GM06990 (cell line): Measurements from ENCODE around the gene ASB18.

Experiments
- DNase-seq: peaks from one replicate; pipeline ENCODE4 v3.0.0-alpha.2; 2011; ENCODE audit not compliant: insufficient read length; ENCODE audit errors: extremely low read depth
- H3K27me3 ChIP-seq: replicated peaks from 2 replicates; pipeline ENCODE4 v1.6.0; 2011; ENCODE audit warnings: low read length; ENCODE audit not compliant: control insufficient read depth, insufficient read depth
- H3K36me3 ChIP-seq: 2 replicates; pipeline ENCODE4 v1.5.1; 2011; ENCODE audit warnings: low read length; ENCODE audit not compliant: control insufficient read depth, insufficient read depth
- H3K4me3 ChIP-seq: replicated peaks from 2 replicates; pipeline ENCODE4 v1.5.1; 2011; ENCODE audit warnings: low read depth, mild to moderate bottlenecking, control low read depth, low read length
- TF ChIP-seq, protein P1 (sequence below): IDR thresholded peaks from 2 replicates; pipeline ENCODE4 v1.5.1; 2011; ENCODE audit warnings: low read length, control low read depth, mild to moderate bottlenecking, inconsistent platforms; ENCODE audit not compliant: insufficient read depth, poor library complexity, severe bottlenecking

ASB18 gene

DNA sequence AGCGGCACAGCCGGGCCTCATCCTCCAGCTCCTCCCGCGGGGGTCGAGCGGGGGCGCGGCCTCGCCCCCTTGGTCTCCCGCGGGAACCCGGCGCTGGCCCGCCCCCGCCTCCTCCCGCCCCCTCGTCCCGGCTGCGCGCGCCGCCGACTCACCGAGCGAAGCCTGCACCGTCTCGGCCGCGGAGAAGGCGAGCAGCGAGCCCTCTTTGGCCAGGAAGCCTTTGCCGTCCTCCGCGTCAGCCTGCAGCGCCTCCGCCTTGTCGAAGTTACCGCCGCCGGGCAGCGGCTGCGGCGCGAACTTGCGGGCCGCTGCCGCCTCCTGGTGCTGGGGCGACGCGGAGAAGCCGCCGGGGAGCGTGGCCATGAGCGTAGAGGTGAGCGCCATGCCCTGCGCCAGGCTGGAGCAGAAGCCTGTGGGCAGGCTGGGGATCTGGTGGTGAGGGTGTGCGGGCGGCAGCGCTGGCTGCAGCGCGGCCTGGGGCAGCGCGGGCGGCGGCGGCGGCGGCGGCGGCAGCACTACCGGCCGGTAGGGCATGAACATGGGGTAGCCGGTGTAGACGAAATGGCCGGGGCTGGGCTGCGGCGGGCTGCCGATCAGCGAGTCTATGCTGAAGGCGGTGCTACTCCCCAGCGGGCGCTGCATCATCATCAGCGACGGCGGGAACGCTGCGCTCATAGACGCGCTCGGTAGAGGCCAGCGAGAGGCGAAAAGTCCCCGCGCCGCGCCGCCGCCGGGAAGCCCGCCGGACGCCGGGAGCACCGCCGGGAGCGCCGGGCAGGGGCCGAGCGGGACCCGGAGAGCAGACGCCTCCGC is 96.7 kb downstream of the ASB18 start:
- Histone ChIP-seq H3K36me3 (no peaks in the 10 kb centered on the region), H3K27me3 (peaks cover 1% of the 10 kb centered on the region; the same call in 1 of the 2 replicates), H3K4me3 (no peak overlapping the region)
- TF ChIP-seq, protein P1, sequence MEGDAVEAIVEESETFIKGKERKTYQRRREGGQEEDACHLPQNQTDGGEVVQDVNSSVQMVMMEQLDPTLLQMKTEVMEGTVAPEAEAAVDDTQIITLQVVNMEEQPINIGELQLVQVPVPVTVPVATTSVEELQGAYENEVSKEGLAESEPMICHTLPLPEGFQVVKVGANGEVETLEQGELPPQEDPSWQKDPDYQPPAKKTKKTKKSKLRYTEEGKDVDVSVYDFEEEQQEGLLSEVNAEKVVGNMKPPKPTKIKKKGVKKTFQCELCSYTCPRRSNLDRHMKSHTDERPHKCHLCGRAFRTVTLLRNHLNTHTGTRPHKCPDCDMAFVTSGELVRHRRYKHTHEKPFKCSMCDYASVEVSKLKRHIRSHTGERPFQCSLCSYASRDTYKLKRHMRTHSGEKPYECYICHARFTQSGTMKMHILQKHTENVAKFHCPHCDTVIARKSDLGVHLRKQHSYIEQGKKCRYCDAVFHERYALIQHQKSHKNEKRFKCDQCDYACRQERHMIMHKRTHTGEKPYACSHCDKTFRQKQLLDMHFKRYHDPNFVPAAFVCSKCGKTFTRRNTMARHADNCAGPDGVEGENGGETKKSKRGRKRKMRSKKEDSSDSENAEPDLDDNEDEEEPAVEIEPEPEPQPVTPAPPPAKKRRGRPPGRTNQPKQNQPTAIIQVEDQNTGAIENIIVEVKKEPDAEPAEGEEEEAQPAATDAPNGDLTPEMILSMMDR: no peak
- no peak for DNase-seq

DNA sequence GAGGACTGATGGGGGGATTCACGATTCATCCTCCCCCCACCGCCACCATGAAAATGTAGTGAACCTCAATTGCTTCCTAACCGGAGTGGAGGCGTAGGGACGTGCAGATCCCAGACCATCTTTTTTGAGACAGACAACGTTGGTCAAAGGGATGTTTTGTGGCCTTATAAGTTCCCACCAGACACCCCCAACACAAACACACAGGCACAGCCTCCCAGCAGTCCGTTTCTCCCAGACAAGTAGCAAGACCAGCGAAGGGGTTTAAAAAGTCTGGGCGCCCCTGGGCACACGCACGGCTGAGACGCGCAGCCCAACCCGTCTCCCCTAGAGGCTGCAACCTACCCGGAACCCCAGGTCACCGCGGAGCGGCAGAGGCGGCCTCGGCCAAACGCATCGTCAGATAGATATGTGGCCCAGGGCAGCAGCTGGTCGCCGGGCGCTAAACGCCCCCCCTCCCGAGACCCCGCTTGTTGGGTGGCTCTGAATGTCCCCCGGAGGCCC is 97.4 kb downstream of the ASB18 start:
- Histone ChIP-seq H3K27me3 (peaks cover 1% of the 10 kb centered on the region), H3K36me3 (no peaks in the 10 kb centered on the region), H3K4me3 (no peak overlapping the region)
- TF ChIP-seq, protein P1: no peak
- no peak for DNase-seq

DNA sequence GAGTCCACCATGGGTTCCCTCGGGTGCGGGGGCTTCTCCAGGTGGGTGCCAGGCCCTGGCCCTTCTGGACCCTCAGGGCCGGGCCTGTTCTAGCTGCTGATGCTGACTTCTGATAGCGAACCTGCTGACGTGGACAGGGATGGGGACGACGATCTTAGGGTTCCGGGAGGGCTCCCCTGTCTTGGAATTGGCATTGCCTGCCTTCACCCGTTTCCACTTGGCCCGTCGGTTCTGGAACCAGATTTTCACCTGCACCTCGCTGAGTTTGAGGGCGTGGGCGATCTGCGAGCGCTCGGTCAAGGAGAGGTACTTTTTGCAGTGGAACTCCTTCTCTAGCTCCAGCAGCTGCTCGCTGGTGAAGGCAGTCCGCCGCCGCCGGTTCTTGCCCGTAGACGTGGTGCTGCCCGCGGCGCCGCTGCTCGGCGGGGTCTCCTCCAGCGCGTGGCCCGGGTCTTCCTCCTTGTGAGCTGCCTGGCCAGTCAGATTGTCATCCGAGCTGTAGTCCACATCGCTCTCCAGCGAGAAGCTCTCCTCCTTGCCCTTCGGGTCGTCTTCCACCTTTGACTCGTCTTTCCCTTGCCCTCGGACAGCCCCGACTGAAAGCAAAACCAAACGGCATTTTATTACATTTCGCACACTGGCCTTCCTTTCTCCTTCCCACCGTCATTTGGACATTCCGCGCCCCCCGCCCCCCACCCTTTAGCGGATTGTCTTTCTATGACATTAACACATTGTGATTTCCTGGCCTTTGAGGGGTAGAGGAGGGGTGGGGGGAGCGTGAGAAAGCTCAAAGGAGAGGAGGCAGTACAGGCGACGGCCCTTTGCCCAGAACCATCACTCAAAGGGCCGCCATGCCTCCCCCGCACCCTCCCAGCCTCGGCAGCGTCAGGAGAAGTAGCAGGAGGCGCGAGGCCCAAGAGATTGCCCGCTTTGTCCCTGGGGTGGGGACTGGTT is 98.1 kb downstream of the ASB18 start:
- TF ChIP-seq, protein P1: no peak
- H3K36me3 ChIP-seq: no peaks in the 10 kb centered on the region
- no peak overlapping the region for H3K4me3 ChIP-seq
- no peak for DNase-seq
- H3K27me3 ChIP-seq: peaks cover 1% of the 10 kb centered on the region

DNA sequence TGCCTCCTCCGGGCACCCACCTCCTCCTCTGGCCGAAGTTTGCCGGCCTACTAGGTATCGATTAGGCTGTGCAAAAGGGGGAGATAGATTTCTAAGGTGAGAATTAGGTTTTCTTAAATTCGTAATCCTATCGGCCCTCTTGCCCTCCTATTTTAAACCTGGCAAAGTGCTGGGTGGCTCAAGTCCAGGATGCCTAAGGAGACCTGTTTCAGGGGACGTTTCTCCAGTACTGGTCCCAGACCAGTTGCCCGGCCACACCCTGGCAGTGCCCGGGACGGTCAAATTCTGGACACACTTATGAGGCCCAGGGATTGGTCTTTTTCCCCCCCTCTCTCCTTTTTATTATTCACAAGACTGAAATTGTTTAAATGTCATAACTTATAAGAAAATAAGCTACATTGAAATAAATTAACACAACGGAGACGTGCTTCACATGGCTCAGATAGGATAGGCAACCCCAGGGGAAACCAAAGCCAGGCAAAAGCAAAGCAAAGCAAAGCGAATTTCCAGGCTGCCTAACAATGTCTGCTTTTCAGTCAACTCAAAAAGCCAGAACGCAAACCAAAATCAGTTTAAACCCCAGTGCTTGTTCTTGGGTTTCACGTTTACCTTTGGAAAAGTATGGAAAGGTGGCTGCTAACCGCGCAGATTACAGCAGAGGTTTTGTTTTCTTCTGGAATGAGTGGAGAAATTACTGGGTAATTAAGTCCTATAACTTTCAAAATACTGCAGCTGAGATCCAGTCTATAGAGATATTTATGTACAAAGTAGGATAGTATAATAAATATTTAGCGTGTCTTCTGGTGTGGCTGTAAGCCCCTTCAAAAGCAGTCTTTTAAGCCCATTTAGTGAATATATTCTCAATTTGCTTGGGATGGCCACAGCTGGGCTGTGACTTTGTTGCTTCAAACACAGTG is 99.0 kb downstream of the ASB18 start:
- DNase-seq: no peak
- TF ChIP-seq, protein P1: no peak
- Histone ChIP-seq H3K27me3 (peaks cover 1% of the 10 kb centered on the region), H3K4me3 (no peak overlapping the region), H3K36me3 (no peaks in the 10 kb centered on the region)

DNA sequence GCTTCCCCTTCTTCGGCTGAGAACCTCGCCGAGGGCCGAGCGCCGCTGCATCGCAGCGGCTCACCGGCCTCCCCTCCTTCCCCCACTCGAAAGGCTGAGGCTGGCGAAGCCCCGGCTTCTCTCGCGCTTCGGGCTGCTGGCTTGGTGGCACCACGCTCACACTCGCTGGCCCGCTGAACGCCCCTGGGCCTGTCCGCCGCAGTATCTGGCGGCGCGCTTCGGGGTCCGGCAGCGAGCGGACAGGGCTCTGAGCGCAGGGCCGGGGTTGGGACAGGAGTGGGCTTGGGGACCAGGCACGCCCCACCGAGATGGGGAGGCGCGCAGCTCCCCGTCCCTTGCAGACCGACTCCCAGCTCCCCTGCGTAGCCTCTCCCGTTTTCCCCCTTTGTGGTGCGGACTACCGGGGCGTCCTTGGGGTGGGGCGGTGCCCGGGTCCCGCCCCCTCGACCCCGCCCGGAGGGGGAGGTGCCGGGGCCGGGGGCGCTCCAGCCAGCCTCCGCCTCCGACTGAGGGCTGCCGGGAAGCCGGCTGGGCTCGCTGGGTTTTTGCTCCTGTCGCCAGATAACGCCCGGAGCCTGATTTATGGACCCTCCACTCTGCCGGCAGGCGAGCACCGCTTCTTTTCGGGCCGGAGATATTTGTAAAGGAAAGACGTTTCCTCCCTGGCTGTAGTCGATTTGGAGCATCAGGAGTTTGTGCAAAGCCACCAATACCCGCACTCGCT is 99.8 kb downstream of the ASB18 start:
- Histone ChIP-seq H3K4me3 (no peak overlapping the region), H3K27me3 (peaks cover 1% of the 10 kb centered on the region), H3K36me3 (no peaks in the 10 kb centered on the region)
- TF ChIP-seq, protein P1: no peak
- DNase-seq: no peak
